ENCODE data around the gene CPT1A.

CPT1A gene

DNA sequence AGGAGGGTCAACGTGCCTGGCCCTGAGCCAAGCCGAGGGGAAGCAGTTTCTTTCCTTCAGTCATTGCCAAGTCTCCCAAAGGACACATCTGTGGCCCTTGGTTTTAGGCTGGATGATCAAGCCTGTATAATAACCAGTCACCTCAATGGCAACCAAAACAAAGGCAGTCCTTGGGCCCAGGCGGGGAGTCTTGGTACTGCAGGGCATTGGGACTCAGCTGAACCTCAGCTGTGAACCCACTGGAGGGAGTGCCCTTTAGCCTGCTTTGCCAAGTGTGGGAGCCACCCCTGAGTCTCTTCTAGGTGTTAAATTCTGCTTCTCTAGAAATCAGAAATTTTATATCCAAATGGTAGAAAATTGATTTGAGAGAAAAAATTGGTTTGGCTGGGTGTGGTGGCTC is 36.9 kb downstream of the CPT1A start:
- in situ Hi-C loops (cut with HindIII; ENCODE audit: low sequenced_read_pairs) = no loop called here

DNA sequence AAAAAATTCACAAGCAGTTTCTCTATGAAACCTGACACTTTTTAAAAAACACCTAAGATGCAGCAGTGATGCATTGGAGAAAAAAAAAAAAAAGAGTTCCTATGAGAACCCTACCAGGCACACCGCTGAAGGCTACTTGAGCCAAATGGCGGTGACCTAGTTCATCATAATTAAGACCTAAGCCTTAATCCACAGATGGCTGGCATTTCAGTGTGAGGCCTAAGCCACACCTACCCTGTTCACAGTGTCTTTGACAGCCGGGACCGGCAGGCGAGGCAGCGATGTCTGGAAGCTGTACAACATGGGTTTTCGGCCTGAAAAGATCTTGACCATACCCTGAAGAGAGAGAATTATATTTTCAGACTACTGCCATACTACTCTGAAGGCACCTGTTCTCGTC is 38.0 kb downstream of the CPT1A start:
- in situ Hi-C loops (cut with HindIII; ENCODE audit: low sequenced_read_pairs) = no loop called here

DNA sequence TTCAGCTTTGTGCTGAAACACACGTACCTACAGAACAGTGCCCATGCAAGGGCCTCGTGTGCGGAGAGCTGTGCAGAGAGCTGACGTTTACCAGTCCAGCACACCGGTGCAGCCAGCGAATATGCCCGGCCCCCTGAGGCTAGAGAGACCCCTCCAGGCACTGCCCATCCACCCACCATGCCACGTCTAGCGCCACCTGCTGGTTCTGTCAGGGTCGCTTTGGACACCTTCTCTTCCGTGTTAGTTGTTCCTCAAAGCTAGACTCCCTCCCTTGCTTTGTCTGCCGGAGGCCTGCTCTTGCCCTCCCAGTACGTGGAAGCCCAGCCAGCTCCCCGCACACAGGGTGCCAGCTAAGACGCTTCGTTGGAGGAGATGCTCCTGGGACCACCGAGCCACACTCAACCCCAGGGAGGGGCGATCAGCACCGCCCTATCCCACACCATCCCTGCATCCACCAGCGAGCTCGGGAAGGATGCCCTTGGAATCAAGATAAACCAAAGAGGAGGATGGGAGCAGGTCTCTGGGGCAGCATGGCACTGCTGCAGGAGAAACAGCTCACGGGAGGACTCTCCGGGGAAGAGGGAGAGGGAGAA is 43.4 kb downstream of the CPT1A start:
- in situ Hi-C loops (cut with HindIII; ENCODE audit: low sequenced_read_pairs) = no loop called here

DNA sequence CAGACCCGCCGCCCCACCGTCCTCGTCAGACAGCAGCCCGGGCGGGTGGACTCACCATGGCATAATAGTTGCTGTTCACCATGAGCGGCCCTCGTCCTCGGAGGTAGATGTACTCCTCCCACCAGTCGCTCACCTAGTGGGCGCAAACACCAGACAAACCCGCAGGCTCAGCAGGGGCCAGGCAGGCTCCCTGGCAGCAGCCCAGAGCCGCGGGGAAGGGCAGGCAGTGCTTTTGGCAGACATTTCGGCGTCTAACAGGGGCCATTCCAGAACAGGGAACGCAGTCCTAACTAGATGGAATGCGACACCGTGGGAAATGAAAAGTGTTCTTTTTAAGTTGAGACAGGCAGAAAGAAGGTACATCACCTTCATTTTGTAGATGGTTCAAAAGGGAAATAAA is 44.9 kb downstream of the CPT1A start:
- in situ Hi-C loops (cut with HindIII; ENCODE audit: low sequenced_read_pairs) = no loop called here

DNA sequence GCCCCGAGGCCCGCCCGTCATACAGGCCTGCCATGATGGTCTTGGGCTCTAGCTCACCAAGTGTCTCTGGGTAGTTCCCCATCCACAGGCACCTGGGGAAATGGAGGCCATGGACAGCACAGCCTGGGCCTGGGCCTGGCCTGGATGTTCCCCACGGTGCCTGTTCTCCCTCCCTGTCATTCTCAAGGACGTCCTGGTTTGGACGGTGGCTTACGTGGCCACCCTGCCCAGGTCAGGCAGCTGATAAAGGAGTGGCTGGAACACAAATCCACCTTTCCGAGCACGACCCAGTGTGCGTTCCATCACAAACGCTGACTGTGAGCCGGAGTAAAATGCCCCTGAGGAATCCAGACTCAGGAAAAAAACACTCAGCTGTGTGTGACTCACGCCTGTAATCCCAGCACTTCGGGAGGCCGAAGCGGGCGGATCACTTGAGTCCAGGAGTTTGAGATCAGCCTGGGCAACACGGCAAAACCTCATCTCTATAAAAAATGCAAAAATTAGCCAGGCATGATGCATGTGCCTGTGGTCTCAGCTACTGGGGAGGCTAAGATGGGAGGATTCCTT is 49.2 kb downstream of the CPT1A start:
- in situ Hi-C loops (cut with HindIII; ENCODE audit: low sequenced_read_pairs) = loop anchor here (5.0 kb wide), 1 partner anchor 35 kb away; no protein-coding TSS in a partner anchor

DNA sequence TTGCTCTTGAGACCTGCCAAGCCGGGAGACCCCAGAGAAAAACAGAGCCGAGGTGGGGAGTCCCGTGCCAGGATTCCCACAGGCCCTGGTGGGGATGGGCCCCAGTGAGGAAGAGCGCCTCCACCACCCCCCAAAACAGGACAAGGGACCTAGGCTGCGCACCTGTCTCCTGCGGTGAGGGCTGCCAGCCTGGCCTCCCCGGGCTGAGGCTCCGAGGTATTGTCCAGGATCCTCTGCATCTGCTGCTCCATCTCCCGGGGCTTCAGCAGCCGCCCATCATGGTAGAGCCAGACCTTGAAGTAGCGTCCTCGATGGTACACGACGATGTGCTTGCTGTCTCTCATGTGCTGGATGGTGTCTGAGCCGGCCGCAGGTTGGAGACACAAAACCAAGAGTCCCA is 57.1 kb downstream of the CPT1A start:
- in situ Hi-C loops (cut with HindIII; ENCODE audit: low sequenced_read_pairs) = no loop called here

DNA sequence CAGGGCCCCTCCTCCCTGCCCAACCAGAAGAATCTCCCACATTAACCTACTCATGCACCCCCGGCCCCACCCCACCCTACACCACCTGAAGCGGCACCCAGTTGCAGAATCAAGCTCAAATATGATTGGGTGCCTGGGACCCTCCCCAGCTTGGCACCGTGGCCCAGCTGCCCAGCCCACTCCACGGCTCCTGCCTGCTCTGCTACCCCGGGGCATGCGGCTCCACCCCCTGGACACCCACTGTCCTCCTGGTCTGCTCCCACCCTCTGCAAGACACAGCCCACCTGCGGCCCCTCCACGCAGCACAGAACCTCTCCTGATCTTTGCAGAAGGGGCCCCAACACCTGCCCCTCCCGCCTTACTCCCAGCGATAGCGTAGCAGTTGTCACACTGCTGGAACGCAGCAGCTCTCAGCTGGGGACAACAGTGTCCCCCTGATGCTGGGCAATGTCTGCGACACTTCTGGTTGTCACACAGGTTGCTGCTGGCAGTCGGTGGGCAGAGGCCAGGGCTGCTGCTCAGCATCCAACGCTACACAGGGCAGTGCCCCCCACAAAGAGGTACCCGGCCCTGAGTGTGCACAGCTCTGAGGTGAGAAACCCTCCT is 58.4 kb downstream of the CPT1A start:
- in situ Hi-C loops (cut with HindIII; ENCODE audit: low sequenced_read_pairs) = no loop called here

DNA sequence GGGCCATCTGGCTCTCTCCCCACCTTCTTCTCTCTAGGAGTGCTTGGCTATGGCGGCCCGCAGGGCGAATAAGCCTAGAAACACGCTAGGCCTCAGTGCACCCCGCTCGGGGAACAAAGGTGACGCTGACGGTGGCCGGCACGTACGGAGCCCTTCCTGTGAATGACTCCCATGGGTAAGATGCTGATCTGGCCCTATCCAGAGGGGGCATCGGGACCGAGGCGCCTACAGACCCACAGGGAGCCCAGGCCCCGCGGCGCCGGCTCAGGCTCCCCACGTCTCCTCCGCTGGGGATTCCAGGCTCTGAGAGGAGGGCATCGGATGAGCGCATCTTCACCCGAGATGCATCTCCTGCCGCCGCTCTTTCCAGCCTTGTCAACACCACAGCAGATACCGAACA is 59.0 kb downstream of the CPT1A start:
- in situ Hi-C loops (cut with HindIII; ENCODE audit: low sequenced_read_pairs) = no loop called here

DNA sequence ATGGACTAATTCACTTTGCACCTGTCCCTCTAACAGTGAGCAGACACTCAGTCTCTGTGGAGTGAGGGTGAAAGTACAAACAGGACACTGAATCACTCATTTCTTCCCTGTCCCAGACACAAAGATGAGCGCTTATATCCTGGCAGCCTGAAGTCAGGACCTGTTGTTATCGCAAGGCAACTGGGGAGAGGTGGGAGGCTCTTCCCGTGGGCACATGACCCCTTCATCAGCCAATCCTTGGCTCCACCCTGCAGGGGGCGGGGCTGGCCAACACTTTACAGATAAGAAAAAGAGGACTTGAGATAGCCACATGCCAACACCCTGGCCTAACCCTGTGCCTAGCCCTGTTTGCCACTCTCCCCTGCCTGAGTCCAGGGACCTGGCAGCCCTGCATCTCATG is 60.9 kb downstream of the CPT1A start:
- in situ Hi-C loops (cut with HindIII; ENCODE audit: low sequenced_read_pairs) = no loop called here

DNA sequence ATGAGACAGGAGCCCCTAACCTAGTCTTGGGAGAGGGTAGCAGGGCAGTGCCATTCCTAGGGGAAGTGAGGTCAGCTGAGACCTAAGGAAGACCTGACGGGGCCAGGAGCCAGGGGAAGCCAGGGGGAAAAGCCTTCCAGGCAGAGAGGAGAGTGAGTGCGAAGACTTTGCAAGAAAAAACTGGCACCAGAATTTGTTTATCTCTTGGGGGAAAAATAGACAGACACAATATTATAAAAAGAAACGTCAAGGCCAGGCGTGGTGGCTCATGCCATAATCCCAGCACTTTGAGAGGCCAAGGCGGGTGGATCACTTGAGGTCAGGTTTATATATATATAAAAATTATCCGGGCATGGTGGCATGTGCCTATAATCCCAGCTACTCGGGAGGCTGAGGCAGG is 63.5 kb downstream of the CPT1A start:
- in situ Hi-C loops (cut with HindIII; ENCODE audit: low sequenced_read_pairs) = no loop called here

DNA sequence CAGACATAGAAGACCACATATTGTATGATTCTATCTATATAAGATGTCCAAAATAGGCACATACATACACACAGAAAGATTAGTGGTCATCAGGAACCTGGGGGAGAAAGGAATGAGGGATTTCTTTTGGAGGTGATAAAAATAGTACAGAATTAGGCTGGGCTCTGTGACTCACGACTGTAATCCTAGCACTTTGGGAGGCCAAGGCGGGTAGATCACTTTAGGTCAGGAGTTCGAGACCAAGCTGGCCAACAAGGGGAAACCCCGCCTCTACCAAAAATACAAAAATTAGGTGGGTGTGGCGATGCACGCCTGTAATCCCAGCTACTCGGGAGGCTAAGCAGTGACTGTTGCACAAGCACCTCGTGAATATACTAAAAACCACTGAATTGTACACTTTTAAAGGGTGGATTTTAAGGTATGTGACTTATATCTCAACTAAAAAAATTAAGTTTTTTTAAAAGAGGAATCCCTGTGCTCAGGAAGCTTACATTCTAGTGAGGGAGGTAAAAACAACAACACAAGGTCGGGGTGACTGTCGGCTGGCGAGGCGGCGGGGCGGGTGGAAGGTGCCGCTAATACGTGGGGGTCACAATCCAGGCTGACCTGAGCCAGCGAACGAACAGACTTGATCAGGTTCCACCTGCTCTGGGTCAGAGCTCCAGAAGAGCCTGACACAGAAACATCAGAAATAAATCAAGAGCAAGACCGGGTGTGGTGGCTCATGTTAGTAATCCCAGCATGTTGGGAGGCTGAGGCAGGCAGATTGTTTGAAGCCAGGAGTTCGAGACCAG is 65.1 kb downstream of the CPT1A start:
- in situ Hi-C loops (cut with HindIII; ENCODE audit: low sequenced_read_pairs) = no loop called here

DNA sequence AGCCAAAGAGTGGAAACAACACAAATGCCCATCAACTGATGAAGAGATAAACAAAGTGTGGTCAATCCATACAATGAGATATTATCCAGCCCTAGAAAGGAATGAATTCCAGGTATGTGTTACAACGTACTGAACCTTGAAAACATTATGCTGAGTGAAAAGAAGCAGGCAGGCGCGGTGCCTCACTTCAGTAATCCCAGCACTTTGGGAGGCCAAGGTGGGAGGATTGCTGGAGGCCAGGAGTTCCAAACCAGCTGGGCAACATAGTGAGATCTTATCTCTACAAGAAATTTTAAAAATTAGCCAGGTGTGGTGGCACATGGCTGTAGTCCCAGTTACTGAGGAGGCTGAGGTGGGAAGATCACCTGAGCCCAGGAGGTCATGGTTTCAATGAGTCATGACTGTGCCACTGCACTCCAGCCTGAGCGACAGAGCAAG is 65.7 kb downstream of the CPT1A start:
- in situ Hi-C loops (cut with HindIII; ENCODE audit: low sequenced_read_pairs) = no loop called here

DNA sequence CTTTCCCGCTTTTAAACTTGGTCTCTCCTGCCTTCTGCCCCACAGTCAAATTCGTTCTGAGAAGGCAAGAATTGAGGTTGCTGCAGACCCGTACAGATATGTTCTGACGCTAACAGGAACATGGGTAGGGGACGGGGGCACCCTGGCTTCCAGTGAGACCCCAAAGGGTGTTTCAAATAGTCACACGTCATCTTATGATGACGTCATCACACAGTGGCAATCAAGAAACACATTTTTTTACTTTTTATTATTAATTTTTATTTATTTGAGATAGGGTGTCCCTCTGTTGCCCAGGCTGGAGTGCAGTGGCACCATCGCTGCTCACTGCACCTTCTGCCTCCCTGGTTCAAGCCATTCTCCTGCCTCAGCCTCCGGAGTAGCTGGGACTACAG is 67.5 kb downstream of the CPT1A start:
- in situ Hi-C loops (cut with HindIII; ENCODE audit: low sequenced_read_pairs) = no loop called here

DNA sequence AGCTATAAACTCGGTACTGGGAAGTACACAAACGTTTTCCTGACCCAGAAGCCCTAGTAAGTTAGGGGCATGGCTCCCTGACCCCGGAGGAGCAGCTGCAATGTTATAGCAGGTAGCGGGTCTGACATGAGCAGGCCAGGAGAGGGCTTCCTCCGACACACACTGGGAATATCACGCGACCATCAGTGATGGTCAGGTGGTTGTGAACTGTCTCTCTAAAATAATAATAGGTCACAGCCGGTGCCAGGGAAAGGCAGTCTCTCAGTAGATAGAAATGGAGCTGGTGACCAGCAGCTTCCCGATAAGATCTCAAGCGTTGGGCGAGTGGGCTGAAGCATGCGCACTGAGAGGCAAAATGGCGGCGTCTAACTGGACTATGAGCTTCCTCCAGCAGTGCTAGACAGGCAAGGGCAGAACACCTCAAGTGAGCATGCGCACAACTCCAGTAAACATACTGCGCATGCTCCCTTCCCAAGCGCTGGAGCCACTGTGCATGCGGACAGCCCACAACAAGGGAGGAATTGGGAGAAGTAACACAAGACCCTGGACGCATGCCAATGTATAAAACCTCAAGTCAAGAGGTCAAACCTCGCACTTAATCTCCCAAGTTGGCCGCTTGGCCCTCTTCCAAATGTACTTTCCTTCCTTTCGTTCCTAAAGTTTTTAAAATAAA is 68.1 kb downstream of the CPT1A start:
- in situ Hi-C loops (cut with HindIII; ENCODE audit: low sequenced_read_pairs) = no loop called here

DNA sequence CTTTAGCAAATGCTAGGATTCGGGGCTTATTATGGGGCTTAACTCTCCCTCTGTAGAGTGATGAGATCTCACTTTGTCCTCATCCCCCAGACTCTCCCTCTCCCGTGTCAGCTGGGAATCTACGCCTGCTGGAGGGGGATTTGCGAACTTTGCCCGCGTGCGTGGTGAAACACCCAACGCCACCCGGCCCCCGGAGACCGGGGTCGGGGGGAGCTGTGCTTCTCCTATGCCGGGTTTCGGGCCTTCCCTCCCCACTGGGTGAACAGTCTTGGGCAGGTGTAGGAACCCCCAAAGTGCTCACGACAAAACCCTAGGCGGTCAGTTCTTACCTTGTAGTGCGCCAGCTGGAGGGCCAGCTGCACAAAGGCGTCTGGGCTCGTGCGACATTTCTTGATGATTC is 68.8 kb downstream of the CPT1A start:
- in situ Hi-C loops (cut with HindIII; ENCODE audit: low sequenced_read_pairs) = no loop called here

DNA sequence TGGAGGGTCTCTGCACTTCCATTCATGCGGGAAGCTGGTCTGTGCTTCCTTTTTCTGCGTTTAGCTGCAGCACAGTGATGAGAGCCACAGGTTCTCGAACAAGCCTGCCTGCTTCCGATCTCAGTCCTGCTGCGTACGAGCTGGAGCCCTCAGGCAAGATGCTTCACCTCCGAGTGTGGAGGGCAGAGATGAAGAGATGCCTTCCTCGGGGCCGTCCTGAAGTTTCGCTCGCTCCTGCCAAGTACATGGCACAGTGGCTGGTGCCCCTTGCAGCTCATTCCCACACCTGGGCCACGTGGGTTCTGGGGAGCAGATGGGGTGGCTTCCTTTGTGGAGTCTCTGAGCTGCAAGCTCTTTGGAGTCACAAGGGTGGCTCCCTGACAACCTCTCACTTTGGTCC is 70.9 kb downstream of the CPT1A start:
- in situ Hi-C loops (cut with HindIII; ENCODE audit: low sequenced_read_pairs) = no loop called here

DNA sequence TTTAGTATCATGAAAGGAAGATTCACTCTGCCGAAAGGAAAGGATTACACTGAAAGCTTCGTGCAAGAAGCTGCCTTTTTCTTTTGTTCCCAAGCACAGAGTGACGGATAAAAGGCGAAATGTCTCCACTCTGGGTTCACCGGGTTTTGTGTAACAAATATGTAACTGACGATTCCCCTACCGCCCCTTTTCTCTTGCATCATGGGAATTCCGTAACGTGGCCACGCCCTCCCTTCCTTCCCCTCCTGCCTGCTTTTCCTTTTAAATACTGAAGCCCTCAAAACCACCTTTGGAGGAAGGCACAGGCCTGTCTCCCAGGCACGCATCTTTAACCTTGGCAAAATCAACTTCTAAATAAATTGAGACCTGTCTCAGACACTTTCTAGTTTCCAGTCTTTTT is 74.0 kb downstream of the CPT1A start:
- in situ Hi-C loops (cut with HindIII; ENCODE audit: low sequenced_read_pairs) = loop anchor here (5.0 kb wide), 1 partner anchor 85 kb away; no protein-coding TSS in a partner anchor

DNA sequence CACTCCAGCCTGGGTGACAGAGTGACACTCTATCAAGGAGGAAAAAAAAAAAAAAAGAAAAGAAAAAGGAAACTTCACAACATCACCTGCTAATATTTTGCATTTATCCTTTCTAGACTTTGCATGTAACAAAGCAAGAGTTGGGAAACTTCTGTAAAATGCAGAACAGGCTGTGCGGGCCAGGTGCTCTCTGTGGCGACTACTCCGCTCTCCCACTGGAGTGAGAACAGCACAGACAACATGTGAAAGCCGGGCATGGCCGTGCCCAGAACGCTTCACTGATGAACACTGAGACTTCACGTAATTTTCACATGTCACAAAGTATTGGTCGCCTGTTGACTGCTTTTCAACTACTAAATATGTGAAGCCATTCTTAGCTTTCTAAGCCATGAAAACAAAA is 74.9 kb downstream of the CPT1A start:
- in situ Hi-C loops (cut with HindIII; ENCODE audit: low sequenced_read_pairs) = loop anchor here (5.0 kb wide), 1 partner anchor 86 kb away; no protein-coding TSS in a partner anchor

DNA sequence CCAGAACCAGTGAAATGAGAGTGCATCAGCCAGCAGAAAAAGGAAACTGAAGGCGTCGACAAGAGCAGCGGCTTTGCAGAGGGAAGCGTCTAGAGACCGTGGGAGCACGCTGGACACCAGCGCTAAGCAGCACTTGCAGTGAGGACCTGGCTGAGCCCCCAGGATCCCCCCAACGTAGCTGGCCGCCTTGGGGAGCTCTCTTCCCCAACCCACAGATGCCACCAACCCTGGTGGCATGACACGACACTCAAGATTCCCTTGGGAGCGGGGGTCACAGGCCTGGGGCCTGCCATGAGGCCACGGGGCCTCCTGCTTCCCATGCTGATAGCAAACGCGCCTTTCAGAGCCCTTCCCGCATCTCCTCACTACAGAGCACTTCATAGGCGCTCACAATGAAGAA is 77.0 kb downstream of the CPT1A start:
- in situ Hi-C loops (cut with HindIII; ENCODE audit: low sequenced_read_pairs) = loop anchor here (5.0 kb wide), 1 partner anchor 88 kb away; no protein-coding TSS in a partner anchor

DNA sequence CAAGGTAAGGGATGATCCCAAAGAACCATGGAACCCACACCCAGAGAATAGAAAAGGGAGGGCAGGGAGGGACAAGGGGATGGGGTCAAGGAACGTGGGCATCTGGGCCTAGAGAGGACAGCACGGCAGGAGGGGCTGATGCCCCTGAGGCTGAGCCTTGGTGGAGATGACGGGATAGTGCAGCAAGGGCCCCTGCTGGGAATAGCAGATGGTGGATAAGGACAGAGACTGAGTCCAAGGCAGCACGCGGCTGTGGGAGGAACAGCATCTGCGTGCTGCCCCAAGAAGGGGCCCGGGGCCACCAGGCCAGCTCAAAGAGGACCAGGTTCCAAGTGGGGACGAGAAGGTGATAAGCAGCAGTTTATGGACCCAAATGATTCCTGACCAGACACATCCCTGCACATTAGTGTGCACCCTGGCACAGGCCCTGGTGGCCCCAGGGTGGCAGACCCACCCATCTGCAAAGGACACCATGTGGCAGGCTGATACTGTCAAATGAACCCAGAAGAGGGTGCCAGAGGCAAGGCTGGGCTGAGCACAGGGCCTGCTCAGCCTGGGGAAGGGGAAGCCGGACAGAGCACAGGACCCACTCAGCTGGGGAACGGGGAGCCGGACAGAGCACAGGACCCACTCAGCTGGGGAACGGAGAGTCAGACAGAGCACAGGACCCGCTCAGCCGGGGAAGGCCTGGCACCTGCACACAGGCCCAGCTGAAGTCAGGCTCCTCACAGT is 77.6 kb downstream of the CPT1A start:
- in situ Hi-C loops (cut with HindIII; ENCODE audit: low sequenced_read_pairs) = no loop called here
